8988T (cell line): ENCODE measurements around the gene CEP68.
"Not testable (repeated sequence)": the region's sequence is repeated elsewhere in the genome, so short reads cannot be mapped to it uniquely, and the experiment has no call there.

Experiments
- DNase-seq: peaks from one replicate; pipeline ENCODE4 v3.0.0; 2011

Gene CEP68

GRCh38 chr2:65092791-65093190 lies 36.6 kb downstream of the CEP68 start:
- DNase-seq, result no peak

GRCh38 chr2:65093211-65093610 lies 37.0 kb downstream of the CEP68 start:
- DNase-seq, result no peak

GRCh38 chr2:65096948-65097347 lies 40.7 kb downstream of the CEP68 start:
- no peak for DNase-seq

- DNase-seq, result no peak
Observed at GRCh38 chr2:65097844-65098243, 41.6 kb downstream of the CEP68 start.

- no peak for DNase-seq
Observed at GRCh38 chr2:65098741-65099140, 42.5 kb downstream of the CEP68 start.

- DNase-seq, result no peak
Observed at GRCh38 chr2:65101071-65101470, 44.9 kb downstream of the CEP68 start.

- no peak for DNase-seq
Observed at GRCh38 chr2:65103013-65103715, 46.9 kb downstream of the CEP68 start.

- DNase-seq, result no peak
Observed at GRCh38 chr2:65107530-65107929, 51.3 kb downstream of the CEP68 start.

- DNase-seq, result no peak
Observed at GRCh38 chr2:65108780-65109179, 52.6 kb downstream of the CEP68 start.

GRCh38 chr2:65112633-65113032 lies 56.4 kb downstream of the CEP68 start:
- DNase-seq, result no peak

GRCh38 chr2:65113229-65113628 lies 57.0 kb downstream of the CEP68 start:
- no peak for DNase-seq

- DNase-seq, result no peak
Observed at GRCh38 chr2:65113816-65114215, 57.6 kb downstream of the CEP68 start.

- no peak for DNase-seq
Observed at GRCh38 chr2:65114921-65115320, 58.7 kb downstream of the CEP68 start.

- DNase-seq, result no peak
Observed at GRCh38 chr2:65116645-65117044, 60.4 kb downstream of the CEP68 start.

- no peak for DNase-seq
Observed at GRCh38 chr2:65120990-65121693, 64.9 kb downstream of the CEP68 start.

GRCh38 chr2:65122313-65122712 lies 66.1 kb downstream of the CEP68 start:
- no peak for DNase-seq

GRCh38 chr2:65125457-65125856 lies 69.2 kb downstream of the CEP68 start:
- not testable (repeated sequence) for DNase-seq

GRCh38 chr2:65128297-65129190 lies 72.3 kb downstream of the CEP68 start:
- DNase-seq, result no peak

- no peak for DNase-seq
Observed at GRCh38 chr2:65129286-65129825, 73.1 kb downstream of the CEP68 start.

- peak; percentile 91 for DNase-seq
Observed at GRCh38 chr2:65129826-65130663, 73.8 kb downstream of the CEP68 start, which contains the start of gene RAB1A. RAB1A (minus strand) TSS chr2:65130106; CDS start chr2:65129915, 191 bp downstream.

GRCh38 chr2:65130664-65131175 lies 74.5 kb downstream of the CEP68 start:
- no peak for DNase-seq

- not testable (repeated sequence) for DNase-seq
Observed at GRCh38 chr2:65132930-65133329, 76.7 kb downstream of the CEP68 start.
